Mucosa of descending colon (tissue), 3 donors: Measurements from ENCODE around the gene NRIP1. TPM values are rescaled to one million over a fixed set of nuclear protein-coding genes. Genes with fewer than 3 reads are reported as not detected.

ENCODE experiments used
- ATAC-seq: fragments of 200-7000 bp; cut with Tn5 transposase; one replicate; pipeline ENCODE4 v1.9.1; 2020; ENCODE audit warnings: mild to moderate bottlenecking, moderate library complexity
- DNase-seq, 3 donors: peaks; one replicate each; pipeline ENCODE4 v3.0.0-alpha.2; 2020
- H3K36me3 ChIP-seq: fragments of 200-600 bp; one replicate; pipeline ENCODE4 v1.8.0; 2021; ENCODE audit warnings: low read depth, mild to moderate bottlenecking
- H3K4me1 ChIP-seq: fragments of 200-600 bp; one replicate; pipeline ENCODE4 v1.8.0; 2021; ENCODE audit warnings: low read depth, mild to moderate bottlenecking
- H3K4me3 ChIP-seq: fragments of 200-600 bp; one replicate; pipeline ENCODE4 v1.8.0; 2021; ENCODE audit warnings: mild to moderate bottlenecking
- H3K9me3 ChIP-seq: fragments of 200-600 bp; one replicate; pipeline ENCODE4 v1.8.0; 2021; ENCODE audit warnings: mild to moderate bottlenecking
- CTCF ChIP-seq: fragments of 200-600 bp; IDR thresholded peaks from one replicate; pipeline ENCODE4 v1.8.0; 2022; ENCODE audit warnings: antibody characterized with exemption, mild to moderate bottlenecking
- intact Hi-C, 2 donors: fragments of 100-400 bp; cut with DNase I in 1 of 2; cut with micrococcal nuclease in 1 of 2; formaldehyde crosslinking; loops; one replicate each; pipeline versions ENCODE4 v1.11.0 to v1.11.1; 2022; cut with DNase I, micrococcal nuclease
- total RNA-seq, 3 donors: library from RNA; stranded (reverse); fragmentation: NEBNext Ultra II Directional in 2 of 3; extraction: Animal tissue kit (Norgen Biotek cat#: 25700) in 2 of 3; gene quantifications; one replicate each; pipeline versions ENCODE4 v1.2.1 to v1.2.4, GENCODE V29; 2021 to 2023
- donor health status: DM: no; HTN: no; CAD: no; lungs with moderate emphysema.
- donor health status: DM: no; HTN: no; CAD: no.
- donor health status: DM: no; HTN: yes; CAD: no.

Gene NRIP1
- total RNA-seq, 3 donors from 2014 or later, result 64.3 to 91.8 (median 77.1) TPM

GRCh38 chr21:14981246-14981645 is 83.6 kb downstream of the NRIP1 start:
- DNase-seq (no peak), ATAC-seq (no peak)
- TF ChIP-seq CTCF, result no peak
- intact Hi-C loops, result no loop called here
- Histone ChIP-seq H3K4me1 (no peaks in the 10 kb centered on the region), H3K4me3 (no peak overlapping the region), H3K36me3 (no peaks in the 10 kb centered on the region), H3K9me3 (no peaks in the 10 kb centered on the region)

- no peak overlapping the region for H3K4me3 ChIP-seq
- TF ChIP-seq CTCF, result no peak
- intact Hi-C loops, result no loop called here
- H3K4me1 ChIP-seq, result no peaks in the 10 kb centered on the region
- ATAC-seq (no peak), DNase-seq (no peak)
- H3K9me3 ChIP-seq, result no peaks in the 10 kb centered on the region
- no peaks in the 10 kb centered on the region for H3K36me3 ChIP-seq
These were observed 85.5 kb downstream of the NRIP1 start for GRCh38 chr21:14979264-14979663.

GRCh38 chr21:14977814-14978213 is 87.0 kb downstream of the NRIP1 start:
- Histone ChIP-seq H3K4me1 (no peaks in the 10 kb centered on the region), H3K36me3 (no peaks in the 10 kb centered on the region), H3K4me3 (no peak overlapping the region), H3K9me3 (no peaks in the 10 kb centered on the region)
- ATAC-seq (no peak), DNase-seq (peak in 1 of 3 donors; percentile 24)
- intact Hi-C loops, result no loop called here
- no peak for TF ChIP-seq CTCF

DNA sequence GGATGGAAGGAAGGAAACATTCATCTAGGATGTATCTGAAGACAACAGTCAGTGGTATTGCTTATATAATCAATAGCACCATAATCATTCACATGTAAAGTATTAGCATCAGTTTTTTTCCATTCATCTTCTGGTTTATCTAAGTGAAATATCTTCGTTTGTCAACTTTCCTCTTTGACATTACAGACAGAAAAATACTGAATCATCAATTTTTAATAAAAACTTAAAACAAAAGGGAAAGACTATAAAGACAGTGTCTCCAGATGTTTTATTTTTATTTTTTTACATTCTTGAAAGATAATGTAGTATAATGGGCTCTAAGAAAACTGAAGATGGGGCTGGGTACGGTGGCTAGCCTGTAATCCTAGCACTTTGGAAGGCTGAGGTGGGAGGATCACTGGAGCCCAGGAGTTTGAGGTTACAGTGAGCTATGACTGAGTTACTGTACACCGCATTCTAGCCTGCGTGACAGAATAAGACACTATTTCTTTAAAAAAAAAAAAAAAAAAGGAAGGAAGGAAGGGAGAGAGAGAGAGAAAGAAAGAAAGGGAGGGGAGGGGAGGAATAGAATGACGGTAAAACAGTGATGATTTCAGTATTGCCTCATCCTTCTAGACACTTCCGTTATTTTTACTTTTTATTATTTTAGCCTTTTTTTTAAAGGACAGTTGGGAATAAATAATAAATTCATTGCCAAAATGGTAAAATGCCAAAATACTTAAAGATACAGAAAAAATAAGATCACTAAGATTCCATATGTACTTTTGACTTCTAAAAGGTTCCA is 89.5 kb downstream of the NRIP1 start:
- DNase-seq (no peak), ATAC-seq (no peak)
- no peak overlapping the region for H3K4me3 ChIP-seq
- TF ChIP-seq CTCF, result no peak
- intact Hi-C loops, result no loop called here
- no peaks in the 10 kb centered on the region for H3K9me3 ChIP-seq
- no peaks in the 10 kb centered on the region for H3K4me1 ChIP-seq
- H3K36me3 ChIP-seq, result no peaks in the 10 kb centered on the region

GRCh38 chr21:14972678-14973077 is 92.1 kb downstream of the NRIP1 start:
- intact Hi-C loops, result no loop called here
- Histone ChIP-seq H3K4me3 (no peak overlapping the region), H3K4me1 (no peaks in the 10 kb centered on the region), H3K9me3 (no peaks in the 10 kb centered on the region), H3K36me3 (peaks cover 2% of the 10 kb centered on the region)
- TF ChIP-seq CTCF, result no peak
- peak in 1 of 3 donors; percentile 27 for DNase-seq
- no peak for ATAC-seq
